Measurements from ENCODE around the gene MTSS2.
A peak's percentile ranks its signal among the peaks of the same experiment; 100 is the strongest.

The MTSS2 gene

DNA sequence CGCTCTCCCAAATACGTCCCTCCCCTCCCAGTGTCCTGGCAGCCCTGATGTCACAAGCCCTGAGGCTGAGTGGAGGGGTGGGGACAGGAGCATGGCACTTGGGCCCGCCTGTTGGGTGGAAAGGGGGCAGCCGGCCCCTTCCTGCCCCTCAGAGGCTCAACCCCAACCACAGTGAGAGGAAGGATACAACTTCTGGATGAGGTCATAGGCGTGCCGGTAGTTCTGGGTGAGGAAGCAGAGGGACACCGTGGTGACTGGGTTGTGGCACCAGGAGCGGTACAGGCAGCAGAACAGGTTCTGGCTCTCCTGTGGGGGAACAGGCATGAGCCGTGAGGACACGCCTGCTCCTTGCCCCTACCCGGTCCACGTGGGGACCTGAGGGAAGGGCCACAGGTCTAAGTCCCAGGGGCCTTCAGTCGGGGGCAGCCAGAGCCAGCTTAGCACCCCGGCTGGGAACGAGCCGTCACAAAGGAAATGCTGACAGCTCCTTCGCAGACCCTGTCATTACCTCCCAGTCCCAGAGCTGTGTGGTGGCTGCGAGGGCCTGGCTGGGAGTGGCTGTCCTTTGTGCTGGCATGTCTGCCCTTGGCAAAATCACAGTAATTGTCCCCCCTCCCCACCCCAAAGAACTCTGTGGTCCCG is 11.2 kb upstream of the MTSS2 start:
- Histone ChIP-seq H3K9ac (ENCODE audit: low read length) (no peak overlapping the region), H3K27me3 (ENCODE audit: control insufficient read depth in 1 of 2, insufficient read depth in 2 of 2, low read length in 2 of 2) (no peaks in the 10 kb centered on the region), H3K27ac (ENCODE audit: low read depth, low read length) (peak overlapping the region; percentile 62), H3K4me1 (ENCODE audit: insufficient read depth, low read length) (peaks cover 94% of the 10 kb centered on the region), H3K36me3 (ENCODE audit: insufficient read depth, low read length) (no peaks in the 10 kb centered on the region), H3K9me3 (ENCODE audit: low read length) (no peaks in the 10 kb centered on the region), H3K4me3 (ENCODE audit: low read depth in 1 of 2, low read length in 2 of 2) (no peak overlapping the region)

DNA sequence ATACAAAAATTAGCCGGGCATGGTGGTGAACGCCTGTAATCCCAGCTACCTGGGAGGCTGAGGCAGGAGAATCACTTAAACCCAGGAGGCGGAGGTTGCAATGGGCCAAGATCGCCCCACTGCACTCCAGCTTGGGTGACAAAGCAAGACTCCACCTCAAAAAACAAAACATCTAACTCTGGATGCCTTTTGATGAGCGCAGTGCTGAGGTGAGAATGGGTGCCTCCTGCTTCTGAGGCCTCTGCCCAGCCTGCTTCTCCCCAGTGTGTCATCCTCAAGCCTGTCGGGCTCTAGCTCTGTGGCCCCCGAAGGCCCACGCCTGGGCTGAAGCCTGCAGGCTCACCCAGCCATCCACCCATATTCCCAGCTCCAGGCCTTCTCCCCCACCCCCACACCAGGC is 10.5 kb upstream of the MTSS2 start:
- no peaks in the 10 kb centered on the region for H3K27me3 ChIP-seq (ENCODE audit: control insufficient read depth in 1 of 2, insufficient read depth in 2 of 2, low read length in 2 of 2)
- no peaks in the 10 kb centered on the region for H3K36me3 ChIP-seq (ENCODE audit: insufficient read depth, low read length)
- H3K9me3 ChIP-seq (ENCODE audit: low read length), result no peaks in the 10 kb centered on the region
- no peak overlapping the region for H3K4me3 ChIP-seq (ENCODE audit: low read depth in 1 of 2, low read length in 2 of 2)
- no peak overlapping the region for H3K9ac ChIP-seq (ENCODE audit: low read length)
- peaks cover 94% of the 10 kb centered on the region for H3K4me1 ChIP-seq (ENCODE audit: insufficient read depth, low read length)
- peak overlapping the region; percentile 62 for H3K27ac ChIP-seq (ENCODE audit: low read depth, low read length)

DNA sequence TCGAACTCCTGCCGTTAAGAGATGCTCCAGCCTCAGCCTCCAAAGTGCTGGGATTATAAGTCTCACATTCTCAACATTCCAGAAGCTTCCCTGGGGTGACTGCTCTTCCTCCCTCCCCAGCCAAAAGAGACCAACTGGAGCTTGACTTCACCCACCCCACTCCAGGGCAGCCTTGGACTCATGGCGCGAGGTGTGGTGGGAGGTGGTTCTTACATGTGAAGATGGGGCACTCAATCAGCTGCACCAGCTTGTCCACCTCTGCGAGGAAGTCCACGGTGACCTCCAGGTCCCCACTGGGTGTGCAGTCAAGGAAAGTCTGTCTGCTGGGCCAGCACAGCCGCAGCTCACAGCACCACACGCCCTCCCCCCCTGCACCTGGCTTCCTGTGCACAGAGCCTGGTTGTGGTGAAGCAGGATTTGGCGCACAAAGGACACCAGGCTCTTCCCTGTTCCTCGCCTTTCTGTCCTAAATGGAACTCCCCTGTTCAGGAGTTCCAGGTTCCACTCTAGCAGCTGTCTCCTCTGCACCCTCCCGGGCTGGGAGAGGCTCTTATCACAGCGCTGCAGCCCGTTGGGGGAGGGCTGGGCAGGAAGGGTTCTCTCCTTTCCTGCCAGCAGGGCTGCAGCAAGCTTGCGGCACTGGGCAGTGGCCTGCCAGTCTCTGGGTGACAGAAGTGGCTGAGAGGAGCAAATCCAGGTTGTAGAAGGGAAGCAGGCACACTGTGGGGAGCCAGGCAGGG is 9.6 kb upstream of the MTSS2 start:
- peaks cover 94% of the 10 kb centered on the region for H3K4me1 ChIP-seq (ENCODE audit: insufficient read depth, low read length)
- H3K27ac ChIP-seq (ENCODE audit: low read depth, low read length), result peak overlapping the region; percentile 93

DNA sequence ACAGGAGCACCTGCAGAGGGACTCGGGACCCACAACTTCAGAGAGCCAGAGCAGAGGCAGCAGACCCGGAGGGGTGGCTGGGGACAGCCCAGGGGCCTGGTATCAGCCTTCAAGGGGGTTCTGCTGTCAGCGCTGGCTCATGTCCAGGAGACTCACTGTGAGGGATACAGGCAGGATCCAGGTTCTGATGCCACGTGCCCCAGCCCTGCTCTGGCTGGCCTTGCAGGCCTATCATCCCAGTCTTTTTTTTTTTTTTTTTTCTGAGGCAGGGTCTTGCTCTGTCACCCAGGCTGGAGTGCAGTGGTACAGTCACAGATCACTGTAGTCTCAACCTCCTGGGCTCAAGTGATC is 9.0 kb upstream of the MTSS2 start:
- no peak overlapping the region for H3K4me3 ChIP-seq (ENCODE audit: low read depth in 1 of 2, low read length in 2 of 2)
- peaks cover 94% of the 10 kb centered on the region for H3K4me1 ChIP-seq (ENCODE audit: insufficient read depth, low read length)
- no peaks in the 10 kb centered on the region for H3K36me3 ChIP-seq (ENCODE audit: insufficient read depth, low read length)
- peak overlapping the region; percentile 93 for H3K27ac ChIP-seq (ENCODE audit: low read depth, low read length)
- H3K9ac ChIP-seq (ENCODE audit: low read length), result peak overlapping the region; percentile 35
- H3K27me3 ChIP-seq (ENCODE audit: control insufficient read depth in 1 of 2, insufficient read depth in 2 of 2, low read length in 2 of 2), result no peaks in the 10 kb centered on the region
- H3K9me3 ChIP-seq (ENCODE audit: low read length), result no peaks in the 10 kb centered on the region

More for the DNA sequence above, 9.6 kb upstream of the MTSS2 start:
- Histone ChIP-seq H3K4me3 (ENCODE audit: low read depth in 1 of 2, low read length in 2 of 2) (no peak overlapping the region), H3K36me3 (ENCODE audit: insufficient read depth, low read length) (no peaks in the 10 kb centered on the region), H3K27me3 (ENCODE audit: control insufficient read depth in 1 of 2, insufficient read depth in 2 of 2, low read length in 2 of 2) (no peaks in the 10 kb centered on the region), H3K9me3 (ENCODE audit: low read length) (no peaks in the 10 kb centered on the region), H3K9ac (ENCODE audit: low read length) (no peak overlapping the region)

DNA sequence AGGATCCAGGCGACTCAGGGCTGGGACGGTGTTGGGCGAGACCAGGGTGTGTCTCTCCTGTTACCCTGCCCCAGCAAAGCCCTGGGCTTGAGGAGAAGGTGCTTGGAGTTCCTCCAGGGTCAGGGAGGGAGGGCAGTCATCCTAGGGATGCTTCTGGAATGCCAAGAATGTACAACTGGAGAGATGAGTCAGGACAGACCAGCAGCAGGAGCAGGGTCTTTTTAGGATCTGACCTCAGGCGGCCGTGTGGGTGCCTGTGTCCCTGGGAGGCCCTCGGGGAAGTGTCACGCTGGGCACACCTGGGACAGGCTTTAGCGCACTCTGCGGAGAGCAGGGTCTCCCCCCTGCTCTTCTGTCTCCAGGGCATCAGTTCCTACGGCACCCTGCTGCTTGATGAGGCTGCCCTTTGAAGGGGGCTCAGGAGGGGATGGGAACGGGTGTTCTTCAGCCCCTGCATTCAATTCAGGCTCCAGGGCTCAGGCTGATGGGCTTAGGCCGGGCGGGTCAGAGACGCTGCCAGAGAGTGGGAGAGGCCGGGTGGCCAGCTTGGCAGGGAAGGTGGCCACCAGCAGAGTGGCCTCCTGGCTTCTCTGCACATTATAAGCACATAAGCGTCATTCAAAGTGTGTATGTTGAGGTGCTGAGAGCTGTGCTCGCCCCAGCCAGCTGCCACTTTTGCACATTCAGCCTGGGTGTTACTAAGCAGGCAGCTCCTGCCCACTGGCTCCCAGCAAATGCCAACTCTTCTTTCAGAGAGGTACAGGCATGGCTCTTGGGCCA is 8.4 kb upstream of the MTSS2 start:
- no peaks in the 10 kb centered on the region for H3K36me3 ChIP-seq (ENCODE audit: insufficient read depth, low read length)
- peaks cover 94% of the 10 kb centered on the region for H3K4me1 ChIP-seq (ENCODE audit: insufficient read depth, low read length)
- H3K27ac ChIP-seq (ENCODE audit: low read depth, low read length), result peak overlapping the region; percentile 93
- H3K9me3 ChIP-seq (ENCODE audit: low read length), result no peaks in the 10 kb centered on the region
- H3K4me3 ChIP-seq (ENCODE audit: low read depth in 1 of 2, low read length in 2 of 2), result no peak overlapping the region
- no peaks in the 10 kb centered on the region for H3K27me3 ChIP-seq (ENCODE audit: control insufficient read depth in 1 of 2, insufficient read depth in 2 of 2, low read length in 2 of 2)
- H3K9ac ChIP-seq (ENCODE audit: low read length), result peak overlapping the region; percentile 35

DNA sequence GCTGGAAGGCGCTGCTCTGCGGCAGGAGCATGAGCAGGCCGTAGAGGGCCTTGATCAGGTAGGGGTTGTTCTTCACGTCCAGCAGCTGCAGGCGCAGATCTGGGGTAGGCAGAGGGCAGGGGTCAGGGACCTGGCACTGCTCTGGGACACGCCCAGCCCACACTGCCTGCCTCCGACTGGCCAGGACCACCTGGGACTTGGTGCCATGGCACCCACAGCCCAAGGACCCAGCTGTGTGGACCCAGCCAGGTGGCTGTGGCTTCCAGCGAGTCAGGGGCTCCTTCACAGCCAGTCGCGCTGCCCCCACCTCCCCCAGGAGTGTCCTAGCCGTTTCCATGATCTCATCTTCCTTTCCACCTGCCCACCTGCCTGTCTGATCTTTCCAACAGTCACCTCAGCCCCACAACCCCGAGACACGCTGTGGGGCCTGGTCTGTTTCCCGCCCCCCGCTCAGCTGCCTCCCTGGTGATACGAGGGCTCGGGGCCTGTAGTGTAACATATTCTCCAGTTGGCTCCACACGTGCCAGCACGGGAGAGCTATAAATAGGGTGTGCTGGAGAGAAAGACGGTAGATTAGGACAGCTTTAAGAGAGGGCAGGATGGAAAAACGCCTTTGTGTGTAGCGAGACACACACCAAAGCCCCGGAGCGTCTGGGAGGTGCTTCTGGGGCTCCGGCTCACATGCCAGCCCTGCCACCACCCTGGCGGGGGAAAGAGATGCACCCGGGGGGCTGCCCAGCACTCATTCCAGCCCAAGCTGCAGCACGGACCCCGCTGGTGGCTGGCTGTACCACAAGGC is 7.2 kb upstream of the MTSS2 start:
- H3K9me3 ChIP-seq (ENCODE audit: low read length), result no peaks in the 10 kb centered on the region
- H3K27ac ChIP-seq (ENCODE audit: low read depth, low read length), result peak overlapping the region; percentile 93
- peak overlapping the region; percentile 35 for H3K9ac ChIP-seq (ENCODE audit: low read length)
- no peak overlapping the region for H3K4me3 ChIP-seq (ENCODE audit: low read depth in 1 of 2, low read length in 2 of 2)
- H3K4me1 ChIP-seq (ENCODE audit: insufficient read depth, low read length), result peaks cover 100% of the 10 kb centered on the region
- H3K36me3 ChIP-seq (ENCODE audit: insufficient read depth, low read length), result no peaks in the 10 kb centered on the region
- no peaks in the 10 kb centered on the region for H3K27me3 ChIP-seq (ENCODE audit: control insufficient read depth in 1 of 2, insufficient read depth in 2 of 2, low read length in 2 of 2)

GRCh38 chr16:70692130-70692872 is 6.4 kb upstream of the MTSS2 start:
- H3K36me3 ChIP-seq (ENCODE audit: insufficient read depth, low read length), result no peaks in the 10 kb centered on the region
- H3K4me1 ChIP-seq (ENCODE audit: insufficient read depth, low read length), result peaks cover 100% of the 10 kb centered on the region
- peak overlapping the region; percentile 35 for H3K9ac ChIP-seq (ENCODE audit: low read length)
- H3K27ac ChIP-seq (ENCODE audit: low read depth, low read length), result peak overlapping the region; percentile 93
- no peaks in the 10 kb centered on the region for H3K9me3 ChIP-seq (ENCODE audit: low read length)
- H3K27me3 ChIP-seq (ENCODE audit: control insufficient read depth in 1 of 2, insufficient read depth in 2 of 2, low read length in 2 of 2), result no peaks in the 10 kb centered on the region
- no peak overlapping the region for H3K4me3 ChIP-seq (ENCODE audit: low read depth in 1 of 2, low read length in 2 of 2)

- Histone ChIP-seq H3K4me1 (ENCODE audit: insufficient read depth, low read length) (peaks cover 100% of the 10 kb centered on the region), H3K9me3 (ENCODE audit: low read length) (no peaks in the 10 kb centered on the region), H3K4me3 (ENCODE audit: low read depth in 1 of 2, low read length in 2 of 2) (peak overlapping the region in 1 of 2 donors; percentile 27), H3K9ac (ENCODE audit: low read length) (peak overlapping the region; percentile 35), H3K27me3 (ENCODE audit: control insufficient read depth in 1 of 2, insufficient read depth in 2 of 2, low read length in 2 of 2) (no peaks in the 10 kb centered on the region), H3K36me3 (ENCODE audit: insufficient read depth, low read length) (no peaks in the 10 kb centered on the region), H3K27ac (ENCODE audit: low read depth, low read length) (peak overlapping the region; percentile 93)
These were observed 5.6 kb upstream of the MTSS2 start for GRCh38 chr16:70691223-70692129.

DNA sequence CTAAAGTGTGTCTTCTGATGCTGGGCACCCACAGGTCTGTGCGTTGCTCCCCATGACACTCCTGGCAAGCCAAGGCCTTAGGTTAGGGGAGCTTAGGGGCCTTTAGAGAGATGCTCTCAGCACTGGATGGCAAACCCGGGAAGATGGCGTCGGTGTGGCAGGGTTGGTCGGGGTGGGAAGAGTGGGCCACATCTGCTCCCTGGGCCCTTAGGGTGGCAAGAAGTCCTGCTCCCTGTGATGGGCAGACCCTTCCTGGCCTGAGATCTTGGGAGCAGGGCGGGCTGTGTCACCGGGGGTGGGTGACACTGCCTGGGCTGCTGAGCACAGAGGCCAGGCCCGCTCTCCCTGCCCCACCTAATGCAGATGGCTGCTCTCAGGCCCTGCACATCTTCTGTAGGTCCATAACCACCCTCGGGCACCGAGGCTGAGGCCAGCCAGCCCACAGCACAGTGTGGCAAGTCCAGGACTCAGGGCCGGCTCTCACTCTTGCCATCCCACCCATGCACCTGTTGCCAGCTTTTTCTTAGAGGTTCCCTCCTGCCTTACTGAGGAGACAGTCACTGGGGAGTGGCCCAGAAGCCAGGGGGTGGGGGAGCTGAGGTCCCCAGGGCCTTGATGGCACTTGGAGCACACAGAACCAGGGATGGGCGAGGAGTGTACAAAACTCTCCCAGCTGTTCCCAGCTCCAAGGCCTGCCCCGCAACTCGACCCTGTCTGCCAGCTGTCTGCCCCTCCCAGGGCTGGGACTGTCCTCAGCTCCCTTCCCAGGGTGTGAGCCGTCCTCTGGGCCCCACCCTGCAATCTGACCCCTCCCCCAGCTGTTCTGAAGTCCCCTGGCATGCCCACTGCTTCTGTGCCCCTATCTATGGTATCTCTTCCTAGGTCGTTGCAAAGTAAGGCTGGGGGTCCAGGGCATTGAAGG is 4.4 kb upstream of the MTSS2 start:
- H3K4me1 ChIP-seq (ENCODE audit: insufficient read depth, low read length), result peaks cover 91% of the 10 kb centered on the region
- H3K4me3 ChIP-seq (ENCODE audit: low read depth in 1 of 2, low read length in 2 of 2), result peak overlapping the region in 1 of 2 donors; percentile 27
- no peaks in the 10 kb centered on the region for H3K36me3 ChIP-seq (ENCODE audit: insufficient read depth, low read length)
- H3K27me3 ChIP-seq (ENCODE audit: control insufficient read depth in 1 of 2, insufficient read depth in 2 of 2, low read length in 2 of 2), result no peaks in the 10 kb centered on the region
- peak overlapping the region; percentile 23 for H3K9ac ChIP-seq (ENCODE audit: low read length)
- H3K9me3 ChIP-seq (ENCODE audit: low read length), result no peaks in the 10 kb centered on the region
- H3K27ac ChIP-seq (ENCODE audit: low read depth, low read length), result peak overlapping the region; percentile 93

Measured in muscle layer of colon (tissue), 2 donors.